T47D (cell line): ENCODE measurements around the gene NR1D2.
"Not testable (repeated sequence)": the region's sequence is repeated elsewhere in the genome, so short reads cannot be mapped to it uniquely, and the experiment has no call there.

Source experiments
- DNase-seq, 2 experiments: peaks; one replicate each; pipeline versions ENCODE4 v3.0.0 to v3.0.0-alpha.2; 2011 to 2012; ENCODE audit warnings: low read depth in 1 of 2, low spot score in 1 of 2
- JUND ChIP-seq: IDR thresholded peaks from 2 replicates; pipeline ENCODE4 v1.6.1; 2012; ENCODE audit warnings: low read depth
- in situ Hi-C: cut with HindIII; loops from 2 replicates; pipeline ENCODE4 v1.10.0; 2016; ENCODE audit warnings: low sequenced_read_pairs, low pct_unique_long_range_greater_than_20kb

NR1D2 gene

DNA sequence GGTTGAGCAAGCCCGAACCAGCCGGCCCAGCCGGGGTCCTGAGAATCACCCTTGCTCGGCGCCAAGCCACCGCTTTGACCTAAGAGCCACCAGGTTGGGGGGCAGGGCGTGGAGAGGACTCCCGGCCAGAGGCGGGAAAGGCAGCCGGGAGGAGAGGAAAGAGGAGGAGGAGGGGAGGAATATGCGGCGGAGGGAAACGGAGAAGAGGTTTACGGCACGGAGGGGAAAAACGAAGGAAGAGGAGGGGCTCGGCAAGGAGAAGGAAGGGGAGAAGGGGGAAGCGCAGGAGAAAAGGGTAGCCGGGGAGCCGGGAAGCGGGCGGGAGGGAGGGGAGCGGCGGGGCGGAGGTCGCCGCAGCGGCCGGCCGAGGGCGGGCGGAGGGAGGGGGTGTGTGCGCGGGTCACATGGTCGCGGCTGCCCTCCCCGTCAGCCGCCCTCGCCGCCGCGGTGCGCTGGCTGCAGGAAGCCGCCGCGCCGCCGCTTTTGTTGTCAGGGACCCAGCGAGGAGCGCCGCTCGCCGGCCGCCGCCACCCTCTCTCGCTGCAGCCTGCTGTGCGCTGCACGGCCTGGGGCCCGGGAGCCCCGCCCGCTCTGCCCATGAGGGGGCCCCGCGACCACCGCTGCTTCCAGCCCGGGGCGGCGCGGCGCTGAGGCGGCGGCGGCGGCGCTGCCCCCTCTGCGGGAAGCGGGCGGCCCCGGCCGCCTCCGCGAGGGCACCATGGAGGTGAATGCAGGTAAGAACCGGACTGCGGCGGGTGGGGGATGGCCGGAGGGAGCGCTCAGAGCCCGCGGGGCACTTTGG lies at the start of gene NR1D2:
NR1D2 (plus strand) TSS at position 426 of the 802 bp plus-strand sequence; CDS start at position 719, 293 bp downstream.
- in situ Hi-C loops, result no loop called here
- peak; percentile 73 to 85 for DNase-seq
- TF ChIP-seq JUND, result no peak

DNA sequence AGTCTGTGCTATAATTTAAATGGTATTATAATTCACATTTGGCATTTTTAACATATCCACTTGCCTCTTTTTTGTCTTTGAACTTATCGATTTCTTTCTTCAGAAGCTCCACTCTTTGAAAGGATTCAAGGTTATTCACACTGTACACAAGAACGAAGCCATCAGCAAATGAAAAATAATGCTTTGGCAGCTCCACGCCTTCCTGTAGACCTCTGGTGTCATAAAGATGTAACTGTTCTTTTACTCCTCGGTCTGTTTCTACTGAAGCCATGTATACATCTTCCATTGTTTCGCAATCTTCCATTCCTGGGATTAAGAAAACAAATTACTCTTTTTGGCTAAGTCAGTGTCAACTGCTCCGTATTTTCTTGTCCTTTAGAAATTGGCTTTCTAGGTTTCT lies 44.3 kb upstream of the NR1D2 start:
- no peak for DNase-seq
- in situ Hi-C loops, result no loop called here
- TF ChIP-seq JUND, result no peak

DNA sequence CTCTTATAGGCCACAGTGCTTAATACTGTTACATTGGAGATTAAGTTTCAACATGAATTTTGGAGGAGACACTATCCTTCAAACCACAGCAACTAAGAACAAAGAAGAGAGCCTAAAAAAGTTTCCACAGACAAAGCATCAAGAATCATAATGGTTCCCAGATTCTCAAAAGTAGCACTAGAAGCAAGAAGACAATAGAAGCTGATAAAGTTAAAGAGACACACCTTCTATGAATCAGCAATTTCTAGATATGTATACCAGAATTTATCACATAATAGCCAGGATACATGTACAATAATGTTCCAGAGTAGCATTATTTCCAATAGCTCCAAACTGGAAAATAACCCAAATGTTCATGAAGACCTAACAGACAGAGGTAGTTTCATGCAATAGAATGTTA lies 40.5 kb upstream of the NR1D2 start:
- no peak for DNase-seq
- in situ Hi-C loops, result no loop called here
- TF ChIP-seq JUND, result no peak

DNA sequence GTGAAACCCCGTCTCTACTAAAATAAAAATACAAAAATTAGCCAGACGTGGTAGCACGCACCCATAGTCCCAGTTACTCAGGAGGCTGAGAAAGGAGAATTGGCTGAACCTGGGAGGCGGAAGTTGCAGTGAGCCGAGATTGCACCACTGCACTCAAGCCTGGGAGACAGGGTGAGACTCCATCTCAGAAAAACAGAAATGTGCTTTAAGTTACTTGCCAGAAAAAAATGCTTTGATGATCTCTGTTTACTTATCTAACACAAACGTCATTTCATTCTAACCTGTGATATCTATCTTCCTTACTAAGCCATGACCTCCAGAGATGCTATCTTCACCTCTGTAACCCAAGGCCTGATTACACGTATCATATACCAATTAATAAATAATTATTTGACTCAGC lies 35.7 kb upstream of the NR1D2 start:
- DNase-seq, result no peak
- in situ Hi-C loops, result no loop called here
- no peak for TF ChIP-seq JUND

DNA sequence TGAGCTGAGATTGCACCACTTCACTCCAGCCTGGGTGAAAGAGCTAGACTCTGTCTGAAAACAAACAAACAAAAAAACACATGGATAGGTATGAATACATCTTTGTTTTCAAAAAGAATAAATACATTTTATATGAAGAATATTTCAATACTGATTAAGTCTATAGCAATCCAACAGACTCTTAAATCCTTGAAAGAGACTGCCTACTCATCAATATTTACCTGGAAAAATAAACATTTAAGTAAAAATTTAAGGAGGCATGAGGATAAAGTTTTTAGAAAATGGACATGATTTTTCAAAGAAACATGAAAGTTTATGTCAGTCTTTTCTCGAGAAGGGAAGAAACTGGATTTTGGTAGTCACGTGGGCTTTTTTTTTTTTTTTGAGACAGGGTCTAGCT lies 33.7 kb upstream of the NR1D2 start:
- DNase-seq, result no peak
- in situ Hi-C loops, result no loop called here
- no peak for TF ChIP-seq JUND

DNA sequence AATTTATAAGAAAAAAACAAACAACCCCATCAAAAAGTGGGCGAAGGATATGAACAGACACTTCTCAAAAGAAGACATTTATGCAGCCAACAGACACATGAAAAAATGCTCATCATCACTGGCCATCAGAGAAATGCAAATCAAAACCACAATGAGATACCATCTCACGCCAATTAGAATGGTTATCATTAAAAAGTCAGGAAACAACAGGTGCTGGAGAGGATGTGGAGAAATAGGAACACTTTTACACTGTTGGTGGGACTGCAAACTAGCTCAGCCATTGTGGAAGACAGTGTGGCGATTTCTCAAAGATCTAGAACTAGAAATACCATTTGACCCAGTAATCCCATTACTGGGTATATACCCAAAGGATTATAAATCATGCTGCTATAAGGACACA lies 32.8 kb upstream of the NR1D2 start:
- in situ Hi-C loops, result not testable (repeated sequence)

DNA sequence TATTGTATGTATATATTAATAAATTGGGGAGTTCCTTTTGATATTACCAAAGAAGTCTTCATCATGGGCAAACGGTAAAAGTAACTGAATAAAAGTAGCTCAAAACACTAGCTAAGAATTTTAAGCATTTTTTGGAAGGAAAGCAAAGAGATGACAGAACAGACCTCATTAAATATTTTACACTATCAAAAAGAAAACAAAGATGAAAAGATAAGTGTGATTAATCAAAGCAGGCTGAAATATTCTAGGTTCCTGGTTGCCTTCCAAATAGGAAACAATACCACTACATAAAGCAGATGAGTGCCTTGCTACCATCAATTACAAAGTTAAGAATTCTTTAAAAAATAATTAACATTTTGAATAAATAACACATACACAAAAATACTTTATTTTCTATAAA lies 31.9 kb upstream of the NR1D2 start:
- in situ Hi-C loops, result no loop called here
- DNase-seq, result no peak
- TF ChIP-seq JUND, result no peak

More for the DNA sequence above, 32.8 kb upstream of the NR1D2 start:
- not testable (repeated sequence) for DNase-seq

DNA sequence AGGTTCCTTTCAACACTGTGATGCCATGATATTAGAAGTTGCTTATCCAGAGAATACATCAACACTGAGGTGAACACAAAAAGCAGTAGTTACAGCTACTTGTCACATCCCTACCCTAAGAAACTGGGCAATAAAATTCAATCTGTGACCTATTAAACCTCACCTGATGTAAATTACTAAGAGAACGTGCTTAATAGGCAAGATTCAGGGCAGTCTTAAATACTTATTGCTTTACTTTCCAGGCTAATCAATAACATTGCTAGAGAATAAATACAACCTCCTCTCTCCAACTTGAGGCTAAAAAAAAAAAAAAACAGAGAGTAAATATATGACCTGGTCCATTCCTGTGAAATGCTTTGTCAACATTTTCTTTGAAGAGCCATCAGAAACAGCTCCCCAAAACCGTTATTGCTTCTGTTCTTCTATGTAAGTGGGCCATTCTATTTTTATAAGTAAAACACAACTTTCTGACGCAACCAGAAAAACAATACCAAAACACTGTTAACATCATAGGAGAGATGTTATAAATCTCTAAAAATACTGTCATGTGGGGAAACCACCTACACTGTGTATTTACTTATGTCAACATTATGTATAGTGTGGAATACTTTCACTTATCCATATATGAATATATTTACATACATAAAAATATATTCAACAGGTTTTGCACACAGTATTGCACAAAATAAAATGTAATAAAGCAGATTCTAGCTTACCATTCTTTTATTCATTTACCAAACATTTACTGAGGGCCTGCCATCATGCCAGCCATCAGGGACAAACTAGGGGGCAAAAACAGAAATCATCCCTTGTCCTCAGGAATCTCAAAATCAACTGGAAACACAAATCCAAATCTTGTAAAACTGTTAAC lies 31.0 kb upstream of the NR1D2 start:
- DNase-seq, result no peak
- in situ Hi-C loops, result no loop called here
- no peak for TF ChIP-seq JUND

DNA sequence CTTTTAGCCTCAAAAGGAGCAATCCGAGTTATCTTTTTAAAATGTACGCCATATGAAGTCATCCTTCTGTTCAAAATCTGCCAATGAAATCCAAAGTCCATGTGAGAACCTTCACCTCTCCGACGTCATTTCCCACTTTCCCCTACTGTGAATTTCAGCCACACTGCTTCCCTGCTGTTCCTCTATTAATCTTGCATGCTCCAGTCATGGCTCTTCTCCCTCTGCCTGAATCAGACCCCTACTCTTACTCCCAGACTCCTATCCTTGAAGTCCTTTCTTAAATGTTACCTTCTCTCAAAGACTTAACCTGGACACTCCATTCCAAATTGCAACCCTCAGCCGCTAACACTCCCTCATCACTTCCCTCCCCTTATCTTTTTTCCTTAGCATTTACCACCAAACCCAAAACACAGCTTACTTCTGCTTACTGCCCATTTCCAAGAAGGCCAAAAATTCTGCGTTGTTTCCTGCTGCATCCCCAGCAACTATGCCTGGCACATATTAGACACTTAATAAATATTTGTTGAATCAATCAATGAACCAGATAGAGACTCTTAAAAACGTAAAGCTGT lies 29.5 kb upstream of the NR1D2 start:
- no peak for DNase-seq
- in situ Hi-C loops, result no loop called here
- no peak for TF ChIP-seq JUND

DNA sequence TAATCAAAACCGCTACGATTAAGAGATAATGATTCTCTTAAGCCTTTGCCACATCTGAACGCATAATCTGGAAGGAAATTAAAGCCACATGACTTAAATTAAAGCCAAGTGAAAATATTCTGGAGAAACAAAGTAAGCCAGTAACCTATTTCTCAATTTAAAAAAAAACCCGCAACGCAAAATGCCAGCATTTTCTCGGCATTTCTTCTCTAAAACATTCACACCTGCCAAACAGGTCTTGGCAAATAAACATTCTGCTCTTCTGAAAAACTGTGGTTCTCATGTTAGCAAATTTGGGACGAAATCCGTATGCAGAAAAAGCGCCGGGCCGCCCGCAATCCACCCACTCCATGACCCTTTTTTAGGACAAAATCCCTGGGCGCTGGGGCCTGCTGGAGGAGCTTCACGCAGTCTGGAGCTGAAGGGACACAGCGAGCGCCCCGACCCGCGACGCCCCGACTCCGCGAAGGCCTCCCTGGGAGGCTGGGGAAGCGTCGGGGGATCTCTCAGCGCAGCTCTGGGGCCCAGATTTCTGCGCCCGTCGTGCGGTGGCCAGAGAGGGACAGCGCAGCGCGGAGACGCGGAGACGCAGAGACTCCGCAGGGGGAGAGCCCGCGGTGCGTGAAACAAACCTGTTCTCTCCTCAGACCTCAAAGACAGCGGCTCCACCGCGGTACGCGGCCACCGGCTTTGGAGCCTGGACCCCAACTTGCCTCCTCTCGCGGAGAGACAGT lies 28.8 kb upstream of the NR1D2 start:
- in situ Hi-C loops, result no loop called here
- TF ChIP-seq JUND, result no peak
- no peak for DNase-seq

DNA sequence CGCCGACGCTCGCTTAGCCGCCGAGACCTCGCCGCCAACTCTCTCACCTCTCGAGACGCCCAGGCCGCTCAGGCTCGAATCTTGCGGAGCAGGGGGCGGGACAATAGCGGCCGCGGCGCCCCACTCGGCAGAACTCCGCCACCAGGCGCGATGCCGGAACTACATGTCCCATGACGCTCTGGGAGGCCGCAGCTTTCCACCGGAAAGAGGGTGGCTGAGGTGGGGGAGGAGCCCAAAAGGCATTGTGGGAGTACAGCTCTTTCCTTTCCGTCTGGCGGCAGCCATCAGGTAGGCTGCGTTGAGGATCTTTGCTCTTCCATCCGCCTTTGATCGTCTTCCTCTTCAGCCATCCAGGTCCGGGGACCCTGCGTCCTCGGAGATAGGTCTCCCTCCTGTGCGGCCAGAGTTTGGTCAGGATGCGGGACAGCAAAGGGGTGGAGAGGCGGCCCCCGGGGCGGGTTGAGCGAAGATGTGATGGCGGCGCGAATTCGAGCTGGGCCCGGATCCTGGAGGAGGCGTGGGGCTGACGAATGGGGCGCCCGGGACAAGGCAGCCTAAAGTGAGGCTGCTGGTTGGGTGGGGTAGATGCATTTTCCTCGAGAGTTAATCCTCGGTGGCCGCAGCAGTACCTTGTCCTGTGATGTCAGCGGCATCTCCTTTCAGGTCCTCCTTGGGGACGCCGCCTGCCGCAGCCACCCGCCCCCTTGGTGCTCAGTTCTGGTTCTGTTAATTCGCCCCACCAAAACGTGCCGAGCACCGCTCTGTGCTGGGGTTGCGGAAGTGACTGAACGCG lies 28.0 kb upstream of the NR1D2 start, which contains the start of the genes NKIRAS1 and RPL15:
NKIRAS1 (minus strand) TSS at position 105 of the 793 bp plus-strand sequence. CDS start 6,086 bp downstream, outside the sequence.
RPL15 (plus strand) TSS at position 247 of the 793 bp plus-strand sequence. CDS start 728 bp downstream, outside the sequence.
- TF ChIP-seq JUND, result no peak
- in situ Hi-C loops, result no loop called here
- DNase-seq, result peak; percentile 93 to 98

DNA sequence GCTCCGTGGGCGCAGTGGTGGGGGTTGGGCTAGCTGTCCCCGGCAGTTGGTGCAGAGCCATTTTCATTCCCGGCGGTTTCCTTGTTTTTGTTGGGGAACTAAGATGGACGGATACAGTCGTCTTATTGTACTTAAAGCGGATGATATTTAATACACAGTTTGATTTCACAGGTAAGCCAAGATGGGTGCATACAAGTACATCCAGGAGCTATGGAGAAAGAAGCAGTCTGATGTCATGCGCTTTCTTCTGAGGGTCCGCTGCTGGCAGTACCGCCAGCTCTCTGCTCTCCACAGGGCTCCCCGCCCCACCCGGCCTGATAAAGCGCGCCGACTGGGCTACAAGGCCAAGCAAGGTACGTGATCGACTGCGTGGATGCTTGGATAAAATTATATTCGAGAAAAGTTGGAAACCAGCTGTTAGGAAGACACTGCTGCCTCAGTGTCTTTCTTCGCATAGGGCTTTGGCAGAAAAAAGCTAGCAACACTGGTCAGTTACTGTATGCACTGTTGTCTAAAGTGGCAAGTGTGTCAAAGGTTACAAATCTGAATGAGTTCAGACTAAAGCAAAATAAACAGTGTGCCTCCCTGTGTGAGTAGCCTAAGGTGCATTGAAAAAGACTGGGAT lies 27.3 kb upstream of the NR1D2 start:
- in situ Hi-C loops, result not testable (repeated sequence)
- peak; percentile 25 to 58 for DNase-seq

DNA sequence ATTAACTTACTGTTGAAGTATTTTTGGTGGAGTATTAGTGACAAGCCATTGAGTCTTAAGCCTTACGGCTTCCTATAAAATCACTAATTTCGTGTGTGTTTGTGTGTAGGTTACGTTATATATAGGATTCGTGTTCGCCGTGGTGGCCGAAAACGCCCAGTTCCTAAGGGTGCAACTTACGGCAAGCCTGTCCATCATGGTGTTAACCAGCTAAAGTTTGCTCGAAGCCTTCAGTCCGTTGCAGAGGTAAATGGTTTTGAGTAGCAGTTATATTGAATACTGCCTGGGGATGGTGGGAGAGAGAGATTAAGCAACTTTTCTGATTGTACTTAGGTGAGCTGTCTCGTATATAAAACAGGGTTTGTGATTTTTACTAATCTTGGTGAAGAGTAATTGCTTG lies 26.8 kb upstream of the NR1D2 start:
- in situ Hi-C loops, DNase-seq: not testable (repeated sequence)
